HG02938 (cell line): ENCODE results near the gene ZNF700.
"Not testable (repeated sequence)": the region's sequence is repeated elsewhere in the genome, so short reads cannot be mapped to it uniquely, and the experiment has no call there.

Experiments
- ATAC-seq: cut with Tn5 transposase; IDR thresholded peaks from one replicate; pipeline ENCODE4 v1.9.1; 2021; ENCODE audit warnings: mild to moderate bottlenecking, moderate library complexity; ENCODE audit not compliant: unreplicated experiment

The ZNF700 gene

DNA sequence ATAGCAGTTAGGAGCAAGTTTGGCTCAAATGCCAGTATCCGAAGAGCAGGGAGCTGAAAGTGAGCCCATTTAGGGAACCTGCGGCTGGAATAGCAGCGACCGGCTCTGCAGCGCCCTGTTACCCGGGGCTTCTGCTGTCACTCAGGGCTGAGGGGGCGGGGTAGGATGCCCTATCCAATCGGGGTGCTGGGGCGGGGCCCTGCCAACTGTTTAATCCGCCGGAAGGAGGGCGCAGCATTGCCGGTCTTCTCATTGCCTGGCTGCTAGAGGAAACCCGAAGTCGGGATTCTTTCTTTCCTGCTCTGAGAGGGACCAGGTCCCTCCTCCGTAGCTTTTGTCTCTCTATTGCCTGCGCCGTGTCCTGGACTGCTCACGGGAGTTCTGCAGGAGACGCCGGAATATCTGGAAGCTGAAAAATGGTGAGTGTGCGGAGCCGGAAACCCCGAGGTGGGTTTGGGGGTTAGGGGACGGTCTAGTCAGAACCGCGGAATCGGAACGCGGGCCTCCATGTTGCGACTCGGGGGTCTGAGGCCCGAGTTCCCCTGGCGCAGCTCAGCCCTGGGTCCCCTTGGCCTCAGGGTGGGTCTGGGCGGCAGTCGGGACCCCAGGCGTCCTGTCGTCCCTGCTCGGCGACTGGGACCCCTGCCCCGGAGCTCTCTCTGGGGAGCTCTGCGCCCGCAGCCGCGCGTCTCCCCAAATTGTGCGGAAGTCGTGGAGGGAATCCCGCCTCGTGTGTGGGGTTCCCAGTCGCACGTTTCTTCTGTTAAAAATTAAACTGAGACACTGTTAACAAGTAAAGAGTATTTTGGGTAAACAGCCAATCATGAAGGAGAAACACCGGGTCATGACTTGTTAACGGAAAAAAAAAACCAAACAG, 62.7 kb downstream of the ZNF700 start:
- no peak for ATAC-seq

- ATAC-seq = no peak
These were observed 64.2 kb downstream of the ZNF700 start for GRCh38 chr19:11989112-11989456.

- not testable (repeated sequence) for ATAC-seq
These were observed 67.0 kb downstream of the ZNF700 start for GRCh38 chr19:11991921-11992320.

- no peak for ATAC-seq
These were observed 70.3 kb downstream of the ZNF700 start for GRCh38 chr19:11995174-11995573.
